Measurements from ENCODE around the gene EPB41L4A.

The EPB41L4A gene

GRCh38 chr5:112348387-112348786, 70.7 kb downstream of the EPB41L4A start:
- no peak overlapping the region for H3K27ac ChIP-seq (ENCODE audit: low read depth, low read length)
- H3K4me1 ChIP-seq (ENCODE audit: control insufficient read depth, low read length), result no peaks in the 10 kb centered on the region
- no peaks in the 10 kb centered on the region for H3K79me2 ChIP-seq (ENCODE audit: control insufficient read depth, low read length)
- no peaks in the 10 kb centered on the region; the same call in 1 of the 2 replicates for H3K9me2 ChIP-seq (replicated peaks; ENCODE audit: control insufficient read depth, low read length)
- H3K4me3 ChIP-seq (ENCODE audit: low read length), result no peak overlapping the region
- no peaks in the 10 kb centered on the region for H4K20me1 ChIP-seq (ENCODE audit: control insufficient read depth, insufficient read depth, low read depth, low read length)
- H3K4me2 ChIP-seq (ENCODE audit: low read length), result no peak overlapping the region
- TF ChIP-seq EZH2phosphoT487 (IDR thresholded peaks at IDR 0.05; ENCODE audit: borderline replicate concordance, low read length), result no peak
- TF ChIP-seq CTCF (IDR thresholded peaks at IDR 0.05; ENCODE audit: low read depth, low read length, poor library complexity, severe bottlenecking), result no peak
- no peaks in the 10 kb centered on the region for H3K9me3 ChIP-seq (ENCODE audit: control insufficient read depth, insufficient read depth, low read length)
- H3K27me3 ChIP-seq (ENCODE audit: control insufficient read depth, low read length), result 0 out of 2 replicates have a peak, but pooled peaks cover 2% of the 10 kb centered on the region
- H3K36me3 ChIP-seq (ENCODE audit: control insufficient read depth, low read length), result no peaks in the 10 kb centered on the region
- H3F3A ChIP-seq (ENCODE audit: control insufficient read depth, insufficient read depth), result no peaks in the 10 kb centered on the region

GRCh38 chr5:112346411-112347044, 72.5 kb downstream of the EPB41L4A start:
- H3K4me3 ChIP-seq (ENCODE audit: low read length), result no peak overlapping the region
- no peak overlapping the region for H3K4me2 ChIP-seq (ENCODE audit: low read length)
- no peaks in the 10 kb centered on the region for H3K79me2 ChIP-seq (ENCODE audit: control insufficient read depth, low read length)
- H3F3A ChIP-seq (ENCODE audit: control insufficient read depth, insufficient read depth), result no peaks in the 10 kb centered on the region
- H3K9me3 ChIP-seq (ENCODE audit: control insufficient read depth, insufficient read depth, low read length), result no peaks in the 10 kb centered on the region
- TF ChIP-seq CTCF (IDR thresholded peaks at IDR 0.05; ENCODE audit: low read depth, low read length, poor library complexity, severe bottlenecking) (no peak), EZH2phosphoT487 (IDR thresholded peaks at IDR 0.05; ENCODE audit: borderline replicate concordance, low read length) (no peak)
- no peaks in the 10 kb centered on the region for H4K20me1 ChIP-seq (ENCODE audit: control insufficient read depth, insufficient read depth, low read depth, low read length)
- H3K4me1 ChIP-seq (ENCODE audit: control insufficient read depth, low read length), result no peaks in the 10 kb centered on the region
- H3K36me3 ChIP-seq (ENCODE audit: control insufficient read depth, low read length), result no peaks in the 10 kb centered on the region
- no peaks in the 10 kb centered on the region for H3K9me2 ChIP-seq (replicated peaks; ENCODE audit: control insufficient read depth, low read length)
- 0 out of 2 replicates have a peak, but pooled peaks cover 2% of the 10 kb centered on the region for H3K27me3 ChIP-seq (ENCODE audit: control insufficient read depth, low read length)
- H3K27ac ChIP-seq (ENCODE audit: low read depth, low read length), result no peak overlapping the region

- H3K79me2 ChIP-seq (ENCODE audit: control insufficient read depth, low read length), result no peaks in the 10 kb centered on the region
- H3K9me2 ChIP-seq (replicated peaks; ENCODE audit: control insufficient read depth, low read length), result no peaks in the 10 kb centered on the region
- no peak overlapping the region for H3K4me3 ChIP-seq (ENCODE audit: low read length)
- H3K36me3 ChIP-seq (ENCODE audit: control insufficient read depth, low read length), result no peaks in the 10 kb centered on the region
- H4K20me1 ChIP-seq (ENCODE audit: control insufficient read depth, insufficient read depth, low read depth, low read length), result no peaks in the 10 kb centered on the region
- H3K27me3 ChIP-seq (ENCODE audit: control insufficient read depth, low read length), result 0 out of 2 replicates have a peak, but pooled peaks cover 2% of the 10 kb centered on the region
- no peaks in the 10 kb centered on the region for H3K4me1 ChIP-seq (ENCODE audit: control insufficient read depth, low read length)
- H3K27ac ChIP-seq (ENCODE audit: low read depth, low read length), result no peak overlapping the region
- no peak for TF ChIP-seq CTCF (IDR thresholded peaks at IDR 0.05; ENCODE audit: low read depth, low read length, poor library complexity, severe bottlenecking)
- no peaks in the 10 kb centered on the region for H3F3A ChIP-seq (ENCODE audit: control insufficient read depth, insufficient read depth)
- H3K9me3 ChIP-seq (ENCODE audit: control insufficient read depth, insufficient read depth, low read length), result no peaks in the 10 kb centered on the region
- H3K4me2 ChIP-seq (ENCODE audit: low read length), result no peak overlapping the region
These were observed 74.5 kb downstream of the EPB41L4A start for GRCh38 chr5:112344540-112344939.

Measured in DOHH2 (cell line).